Stimulated activated CD8-positive, alpha-beta memory T cell treated with anti-CD3 and anti-CD28 coated beads, Interleukin-12 subunit alpha, Interleukin-12 subunit beta, amount 100 ng/mL, for 4 hours (primary cell): ENCODE data around the gene MAGI2.

ENCODE experiments used
- DNase-seq: peaks from one replicate; pipeline ENCODE4 v3.0.0-alpha.2; 2020; ENCODE audit warnings: low read depth

Gene MAGI2

GRCh38 chr7:78487464-78487863 is 966.0 kb downstream of the MAGI2 start:
- no peak for DNase-seq

- no peak for DNase-seq
These were observed 974.1 kb downstream of the MAGI2 start for GRCh38 chr7:78479348-78479747.

GRCh38 chr7:78476851-78477405 is 976.5 kb downstream of the MAGI2 start:
- no peak for DNase-seq

GRCh38 chr7:78473571-78474301 is 979.7 kb downstream of the MAGI2 start:
- DNase-seq, result no peak

GRCh38 chr7:78473021-78473420 is 980.4 kb downstream of the MAGI2 start:
- DNase-seq, result no peak

GRCh38 chr7:78472519-78472918 is 980.9 kb downstream of the MAGI2 start:
- DNase-seq, result no peak

- DNase-seq, result no peak
These were observed 987.6 kb downstream of the MAGI2 start for GRCh38 chr7:78465894-78466293.

GRCh38 chr7:78463039-78463438 is 990.4 kb downstream of the MAGI2 start:
- DNase-seq, result no peak

GRCh38 chr7:78450706-78451105 is 1002.8 kb downstream of the MAGI2 start:
- no peak for DNase-seq

GRCh38 chr7:78448911-78449310 is 1004.6 kb downstream of the MAGI2 start:
- no peak for DNase-seq

GRCh38 chr7:78444267-78444666 is 1009.2 kb downstream of the MAGI2 start:
- no peak for DNase-seq

GRCh38 chr7:78443811-78444210 is 1009.7 kb downstream of the MAGI2 start:
- DNase-seq, result no peak

GRCh38 chr7:78441737-78442136 is 1011.7 kb downstream of the MAGI2 start:
- DNase-seq, result no peak

- no peak for DNase-seq
These were observed 1015.0 kb downstream of the MAGI2 start for GRCh38 chr7:78438433-78438832.

GRCh38 chr7:78437118-78437517 is 1016.3 kb downstream of the MAGI2 start:
- no peak for DNase-seq

- DNase-seq, result no peak
These were observed 1018.1 kb downstream of the MAGI2 start for GRCh38 chr7:78435355-78435754.

- DNase-seq, result no peak
These were observed 1019.2 kb downstream of the MAGI2 start for GRCh38 chr7:78434281-78434680.

GRCh38 chr7:78433421-78433820 is 1020.0 kb downstream of the MAGI2 start:
- DNase-seq, result no peak

- no peak for DNase-seq
These were observed 1023.6 kb downstream of the MAGI2 start for GRCh38 chr7:78429878-78430277.

- DNase-seq, result no peak
These were observed 1026.3 kb downstream of the MAGI2 start for GRCh38 chr7:78427209-78427608.

GRCh38 chr7:78420001-78420400 is 1033.5 kb downstream of the MAGI2 start:
- DNase-seq, result no peak

GRCh38 chr7:78417180-78417853 is 1036.2 kb downstream of the MAGI2 start:
- no peak for DNase-seq

GRCh38 chr7:78413568-78413967 is 1039.9 kb downstream of the MAGI2 start:
- DNase-seq, result no peak
